ENCODE measurements around the gene SLC39A10. TPM values are rescaled to one million over a fixed set of nuclear protein-coding genes. Genes with fewer than 3 reads are reported as not detected.
"Not testable (repeated sequence)": the region's sequence is repeated elsewhere in the genome, so short reads cannot be mapped to it uniquely, and the experiment has no call there.

The SLC39A10 gene
- total and polyA plus RNA-seq, 2 of the 4 experiments (the other 2 are of a cell fraction) = 17.6 to 64.7 TPM

- H3K9ac ChIP-seq (ENCODE audit: low read depth, low read length); H3K27ac ChIP-seq (ENCODE audit: insufficient read depth, low read length); H3K36me3 ChIP-seq (ENCODE audit: control insufficient read depth, insufficient read depth, low read length); H2AK5ac ChIP-seq (ENCODE audit: low read depth, low read length); H2AK9ac ChIP-seq (replicated peaks; ENCODE audit: low read depth, low read length, poor library complexity); H4K20me1 ChIP-seq (ENCODE audit: insufficient read depth, low read length); H2BK20ac ChIP-seq (ENCODE audit: low read depth, low read length); H3K18ac ChIP-seq (ENCODE audit: low read depth, low read length); H4K8ac ChIP-seq (ENCODE audit: low read depth in 2 of 2, low read length in 2 of 2); CTCF ChIA-PET; H3K27me3 ChIP-seq (ENCODE audit: control insufficient read depth, insufficient read depth, low read length); POLR2A ChIA-PET (ENCODE audit: unreplicated experiment); H3K14ac ChIP-seq (replicated peaks; ENCODE audit: low read depth, low read length); H3K23ac ChIP-seq (ENCODE audit: low read depth, low read length); H3K4me1 ChIP-seq (ENCODE audit: control insufficient read depth, insufficient read depth, low read length); H3K9me3 ChIP-seq (ENCODE audit: control insufficient read depth, insufficient read depth, low read length); dilution Hi-C loops (cut with HindIII; ENCODE audit: low sequenced_read_pairs, unreplicated experiment); H2AFZ ChIP-seq (replicated peaks; ENCODE audit: low read length, poor library complexity); H3K4me3 ChIP-seq (ENCODE audit: insufficient read depth, low read depth, low read length); intact Hi-C loops (cut with micrococcal nuclease); H3K4me2 ChIP-seq (ENCODE audit: low read depth, low read length); H3K79me1 ChIP-seq (ENCODE audit: low read depth in 1 of 2, low read length in 2 of 2); H3K4ac ChIP-seq (ENCODE audit: low read depth, low read length); BruUV-seq (replicated peaks); H4K5ac ChIP-seq (ENCODE audit: low read depth, low read length); H2BK120ac ChIP-seq (ENCODE audit: low read depth, low read length); DNase-seq; H3K9me1 ChIP-seq (ENCODE audit: insufficient read depth, low read length); H2BK5ac ChIP-seq (ENCODE audit: low read depth, low read length, poor library complexity, severe bottlenecking); H4K91ac ChIP-seq (ENCODE audit: insufficient read depth, low read depth, low read length); ATAC-seq (ENCODE audit: low read depth); H2BK15ac ChIP-seq (ENCODE audit: low read depth, low read length); in situ Hi-C loops (cut with MboI; ENCODE audit: low sequenced_read_pairs); H3K56ac ChIP-seq (ENCODE audit: extremely low read depth, insufficient read depth, low read length): not testable (repeated sequence)
- WGBS, 2 experiments (ENCODE audit: extremely low coverage in 2 of 2, insufficient read length in 1 of 2) = no CpG with 5 or more reads among the region's 9 CpGs
These were observed 12.3 kb upstream of the SLC39A10 start for GRCh38 chr2:195644708-195645107.

Measured in IMR-90 (cell line).